ENCODE results near the gene TTC27. TPM values are rescaled to one million over a fixed set of nuclear protein-coding genes. Genes with fewer than 3 reads are reported as not detected.

TTC27 gene
- total RNA-seq, 1 donor from 2014 or later: 12.2 TPM

- H3K4me1 ChIP-seq: no peaks in the 10 kb centered on the region
- no peak for TF ChIP-seq CTCF (IDR thresholded peaks at IDR 0.05)
- DNase-seq: no peak
Observed at GRCh38 chr2:32798829-32799228, 171.0 kb downstream of the TTC27 start.

GRCh38 chr2:32801741-32802140 is 173.9 kb downstream of the TTC27 start:
- intact Hi-C loops (cut with DNase I): no loop called here
- H3K27me3 ChIP-seq (ENCODE audit: low read depth): no peaks in the 10 kb centered on the region
- H3K36me3 ChIP-seq: no peaks in the 10 kb centered on the region
- H3K4me1 ChIP-seq: no peaks in the 10 kb centered on the region
- H3K9me3 ChIP-seq: no peaks in the 10 kb centered on the region
- no peak for TF ChIP-seq CTCF (IDR thresholded peaks at IDR 0.05)
- no peak overlapping the region for H3K27ac ChIP-seq
- ATAC-seq (no peak), DNase-seq (no peak)
- no peak overlapping the region for H3K4me3 ChIP-seq

More at GRCh38 chr2:32798829-32799228, 171.0 kb downstream of the TTC27 start:
- no peak for ATAC-seq
- Histone ChIP-seq H3K27ac (no peak overlapping the region), H3K36me3 (no peaks in the 10 kb centered on the region), H3K9me3 (no peaks in the 10 kb centered on the region), H3K27me3 (ENCODE audit: low read depth) (no peaks in the 10 kb centered on the region), H3K4me3 (no peak overlapping the region)
- intact Hi-C loops (cut with DNase I): no loop called here

GRCh38 chr2:32802877-32803276 is 175.0 kb downstream of the TTC27 start:
- Histone ChIP-seq H3K27me3 (ENCODE audit: low read depth) (no peaks in the 10 kb centered on the region), H3K9me3 (no peaks in the 10 kb centered on the region), H3K36me3 (no peaks in the 10 kb centered on the region), H3K4me1 (no peaks in the 10 kb centered on the region), H3K4me3 (no peak overlapping the region), H3K27ac (no peak overlapping the region)
- no peak for TF ChIP-seq CTCF (IDR thresholded peaks at IDR 0.05)
- ATAC-seq (no peak), DNase-seq (no peak)
- intact Hi-C loops (cut with DNase I): no loop called here

- DNase-seq: no peak
- no peak for ATAC-seq
Observed at GRCh38 chr2:32804205-32804604, 176.4 kb downstream of the TTC27 start.

GRCh38 chr2:32805104-32806095 is 177.6 kb downstream of the TTC27 start:
- Histone ChIP-seq H3K4me1 (no peaks in the 10 kb centered on the region), H3K36me3 (no peaks in the 10 kb centered on the region), H3K27ac (no peak overlapping the region), H3K27me3 (ENCODE audit: low read depth) (no peaks in the 10 kb centered on the region), H3K9me3 (no peaks in the 10 kb centered on the region), H3K4me3 (no peak overlapping the region)
- no peak for TF ChIP-seq CTCF (IDR thresholded peaks at IDR 0.05)
- no peak for ATAC-seq
- intact Hi-C loops (cut with DNase I): no loop called here
- DNase-seq: no peak

More at GRCh38 chr2:32804205-32804604, 176.4 kb downstream of the TTC27 start:
- Histone ChIP-seq H3K27ac (no peak overlapping the region), H3K27me3 (ENCODE audit: low read depth) (no peaks in the 10 kb centered on the region), H3K36me3 (no peaks in the 10 kb centered on the region), H3K4me1 (no peaks in the 10 kb centered on the region), H3K9me3 (no peaks in the 10 kb centered on the region), H3K4me3 (no peak overlapping the region)
- no peak for TF ChIP-seq CTCF (IDR thresholded peaks at IDR 0.05)
- intact Hi-C loops (cut with DNase I): no loop called here
